ENCODE measurements around the gene TCF12. TPM values are rescaled to one million over a fixed set of nuclear protein-coding genes. Genes with fewer than 3 reads are reported as not detected.
"Not testable (repeated sequence)": the region's sequence is repeated elsewhere in the genome, so short reads cannot be mapped to it uniquely, and the experiment has no call there.

The TCF12 gene
- polyA plus RNA-seq, 12 donors = 103 to 161 (median 152) TPM; not detected in 1

GRCh38 chr15:56910801-56911200, 7.6 kb upstream of the TCF12 start:
- no peak for DNase-seq

- no peak for DNase-seq
Measured at GRCh38 chr15:56913241-56913640, 5.2 kb upstream of the TCF12 start.

- DNase-seq = no peak
Measured at GRCh38 chr15:56913670-56914069, 4.8 kb upstream of the TCF12 start.

GRCh38 chr15:56915888-56916287, 2.6 kb upstream of the TCF12 start:
- no peak for DNase-seq

- no peak for DNase-seq
Measured at GRCh38 chr15:56916825-56917477, 1.5 kb upstream of the TCF12 start.

GRCh38 chr15:56917652-56918045, 795 bp upstream of the TCF12 start:
- peak; percentile 19 for DNase-seq

GRCh38 chr15:56919031-56919608, 676 bp downstream of the TCF12 start:
- DNase-seq = peak; percentile 46

GRCh38 chr15:56919609-56920366, 1.3 kb downstream of the TCF12 start:
- DNase-seq = peak; percentile 63

- DNase-seq = no peak
Measured at GRCh38 chr15:56920367-56920627, 1.9 kb downstream of the TCF12 start.

GRCh38 chr15:56923174-56923591, 4.7 kb downstream of the TCF12 start:
- no peak for DNase-seq

- DNase-seq = no peak
Measured at GRCh38 chr15:56927816-56928215, 9.4 kb downstream of the TCF12 start.

GRCh38 chr15:56929399-56929798, 11.0 kb downstream of the TCF12 start:
- DNase-seq = no peak

GRCh38 chr15:56929933-56930332, 11.5 kb downstream of the TCF12 start:
- no peak for DNase-seq

GRCh38 chr15:56930669-56931313, 12.3 kb downstream of the TCF12 start:
- no peak for DNase-seq

- DNase-seq = peak; percentile 24
Measured at GRCh38 chr15:56931639-56932508, 13.4 kb downstream of the TCF12 start.

- DNase-seq = not testable (repeated sequence)
Measured at GRCh38 chr15:56932509-56932868, 14.0 kb downstream of the TCF12 start.

- DNase-seq = no peak
Measured at GRCh38 chr15:56933410-56933809, 15.0 kb downstream of the TCF12 start.

- no peak for DNase-seq
Measured at GRCh38 chr15:56933811-56934210, 15.4 kb downstream of the TCF12 start.

GRCh38 chr15:56934269-56934668, 15.8 kb downstream of the TCF12 start:
- no peak for DNase-seq

- no peak for DNase-seq
Measured at GRCh38 chr15:56936929-56937328, 18.5 kb downstream of the TCF12 start.

GRCh38 chr15:56939257-56939656, 20.8 kb downstream of the TCF12 start:
- no peak for DNase-seq

- no peak for DNase-seq
Measured at GRCh38 chr15:56940388-56940787, 21.9 kb downstream of the TCF12 start.
